Measurements from ENCODE around the gene DUOX1.
A peak's percentile ranks its signal among the peaks of the same experiment; 100 is the strongest.
"Not testable (repeated sequence)": the region's sequence is repeated elsewhere in the genome, so short reads cannot be mapped to it uniquely, and the experiment has no call there.

The DUOX1 gene

GRCh38 chr15:45129651-45130129, at the start of gene DUOX1, which contains the start of gene DUOXA1:
Gene DUOX1, plus strand, starts transcription at chr15:45129994. Its CDS starts 1,973 bp downstream, at chr15:45131967.
Gene DUOXA1, minus strand, starts transcription at chr15:45129879. Its CDS starts 6,865 bp downstream, at chr15:45123014.
- peak; percentile 37 for DNase-seq

DNA sequence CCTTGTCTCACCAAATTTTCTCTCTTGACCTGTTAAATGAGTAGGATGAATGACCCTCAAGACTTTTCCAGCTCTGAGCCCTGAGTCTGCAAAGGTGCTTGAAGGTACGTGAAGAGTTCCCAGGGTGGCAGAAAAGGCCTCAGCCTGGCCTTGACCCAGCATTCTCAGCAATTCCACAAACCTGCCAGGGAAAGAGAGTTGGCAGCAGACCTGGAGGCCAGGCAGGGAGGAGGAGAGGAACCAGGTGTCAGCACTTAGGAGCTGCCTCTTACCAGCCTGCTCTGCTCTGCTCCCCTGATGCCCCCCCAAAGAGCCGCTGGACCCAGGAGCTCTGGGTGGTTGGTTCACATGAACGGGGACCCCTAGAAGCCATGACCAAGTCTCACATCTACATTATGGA, 49.2 kb upstream of the DUOX1 start:
- DNase-seq = not testable (repeated sequence)

DNA sequence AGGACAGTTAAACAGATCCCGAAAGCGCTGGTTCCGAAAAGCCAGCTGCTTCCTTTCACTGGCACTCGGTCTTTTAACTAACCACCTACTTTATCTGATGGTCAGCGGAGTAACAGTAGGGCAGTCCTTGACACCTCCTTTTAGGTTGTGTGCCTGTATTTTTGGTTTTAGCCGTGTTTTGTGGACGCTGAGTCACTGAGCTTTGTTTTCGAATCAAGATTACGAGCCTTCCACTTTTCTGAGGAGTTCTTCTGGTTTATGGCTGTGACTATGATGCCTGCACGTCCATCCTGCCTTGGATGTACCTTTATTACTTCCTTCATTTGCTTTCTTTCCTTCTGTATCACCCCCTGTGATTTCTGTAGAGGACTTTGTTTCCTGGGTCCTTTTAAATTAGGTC, 47.4 kb upstream of the DUOX1 start:
- DNase-seq = not testable (repeated sequence)

DNA sequence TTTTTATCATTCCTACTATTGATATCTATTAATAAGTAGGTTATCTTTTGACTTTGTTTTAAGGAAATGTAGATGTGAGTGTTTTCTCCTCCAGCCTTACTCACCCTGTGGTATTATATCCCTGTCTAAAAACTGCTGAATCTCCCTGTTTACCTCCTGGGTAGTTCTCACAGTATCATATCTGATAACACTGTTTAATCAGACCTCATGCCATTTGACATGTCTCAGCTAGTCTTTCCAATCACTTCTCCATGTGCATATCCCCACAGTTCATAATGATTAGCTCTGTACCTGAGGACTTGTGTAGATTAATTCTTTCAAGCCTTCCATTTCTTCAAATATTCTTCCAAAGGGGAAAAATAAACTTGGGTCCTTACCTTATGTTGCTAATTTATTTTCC, 46.6 kb upstream of the DUOX1 start:
- DNase-seq = no peak

DNA sequence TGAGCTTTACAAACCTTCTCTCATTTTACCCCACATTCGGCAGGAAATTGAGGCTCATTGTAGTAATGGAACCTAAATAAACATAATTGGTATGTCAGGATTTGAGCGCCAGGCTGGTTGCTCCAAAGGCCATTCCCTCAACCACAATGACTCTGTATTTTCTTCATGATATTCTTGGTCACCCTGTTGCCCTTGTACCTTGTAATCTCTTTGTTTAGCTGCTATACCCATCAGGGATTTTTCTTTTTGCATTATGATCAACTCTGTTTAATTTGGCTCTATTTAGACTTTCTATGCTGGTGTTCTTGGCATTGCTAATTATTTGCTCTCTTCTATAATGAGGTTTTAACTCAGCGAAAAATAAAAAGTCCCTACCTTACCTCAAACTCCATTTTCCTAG, 45.6 kb upstream of the DUOX1 start:
- DNase-seq = no peak

DNA sequence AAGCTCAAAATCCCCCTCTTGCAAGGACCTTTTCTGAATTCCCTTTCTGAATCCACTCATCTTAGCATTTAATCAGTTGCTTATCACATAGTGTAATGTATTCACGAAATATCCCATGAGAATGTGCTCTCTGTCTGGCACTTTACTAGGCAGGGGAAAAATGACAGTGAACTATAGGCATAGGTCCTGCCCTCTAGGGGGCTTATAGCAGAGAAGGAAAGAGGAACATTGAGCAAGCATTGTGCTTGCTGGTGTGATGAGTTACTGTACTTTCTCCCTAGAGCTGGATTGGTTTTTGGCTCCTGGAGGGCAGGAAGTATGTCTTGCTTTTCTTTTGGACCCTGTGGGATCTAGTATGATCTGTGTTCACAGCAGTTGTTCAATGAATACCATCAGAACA, 42.3 kb upstream of the DUOX1 start:
- DNase-seq = no peak

DNA sequence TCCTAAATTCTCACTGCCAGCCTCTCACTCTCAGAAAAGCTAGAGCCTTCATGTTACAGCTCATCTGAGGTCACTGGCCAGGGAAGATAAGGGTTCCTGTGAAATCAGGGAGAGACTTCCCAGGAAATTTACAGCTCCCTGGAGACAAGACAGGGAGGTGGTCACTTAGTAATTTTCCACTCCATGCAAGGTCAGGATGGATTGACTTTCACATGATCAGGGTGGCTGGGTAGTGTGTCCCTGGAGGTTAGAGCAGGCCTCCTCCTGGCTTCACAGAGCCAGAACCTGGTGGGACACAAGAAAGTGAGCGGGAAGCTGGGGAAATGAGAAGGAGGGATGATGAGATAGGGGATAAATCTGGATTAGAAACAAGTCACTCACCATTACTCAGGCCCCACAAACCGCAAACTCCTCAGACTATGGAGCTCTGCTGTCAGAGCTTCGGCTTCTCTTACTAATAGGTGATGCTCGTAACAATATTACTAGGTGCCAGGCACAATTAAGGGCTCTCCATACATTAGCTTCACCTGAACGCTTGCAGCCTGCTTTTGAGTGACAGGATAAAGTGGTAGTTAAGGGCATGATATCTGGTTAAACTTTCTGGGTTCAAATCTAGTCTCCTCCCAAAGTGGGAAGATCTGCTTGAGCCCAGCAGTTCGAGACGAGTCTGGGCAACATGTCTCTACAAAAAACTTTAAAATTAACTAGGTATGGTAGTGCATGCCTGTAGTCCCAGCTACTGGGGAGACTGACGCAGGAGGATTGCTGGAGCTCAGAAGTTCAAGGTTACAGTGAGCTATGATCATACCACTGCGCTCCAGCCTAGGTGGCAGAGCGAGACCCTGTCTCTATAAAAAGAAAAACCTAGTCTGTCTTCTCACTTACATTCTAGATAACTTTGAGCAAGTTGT, 40.7 kb upstream of the DUOX1 start:
- DNase-seq = no peak

DNA sequence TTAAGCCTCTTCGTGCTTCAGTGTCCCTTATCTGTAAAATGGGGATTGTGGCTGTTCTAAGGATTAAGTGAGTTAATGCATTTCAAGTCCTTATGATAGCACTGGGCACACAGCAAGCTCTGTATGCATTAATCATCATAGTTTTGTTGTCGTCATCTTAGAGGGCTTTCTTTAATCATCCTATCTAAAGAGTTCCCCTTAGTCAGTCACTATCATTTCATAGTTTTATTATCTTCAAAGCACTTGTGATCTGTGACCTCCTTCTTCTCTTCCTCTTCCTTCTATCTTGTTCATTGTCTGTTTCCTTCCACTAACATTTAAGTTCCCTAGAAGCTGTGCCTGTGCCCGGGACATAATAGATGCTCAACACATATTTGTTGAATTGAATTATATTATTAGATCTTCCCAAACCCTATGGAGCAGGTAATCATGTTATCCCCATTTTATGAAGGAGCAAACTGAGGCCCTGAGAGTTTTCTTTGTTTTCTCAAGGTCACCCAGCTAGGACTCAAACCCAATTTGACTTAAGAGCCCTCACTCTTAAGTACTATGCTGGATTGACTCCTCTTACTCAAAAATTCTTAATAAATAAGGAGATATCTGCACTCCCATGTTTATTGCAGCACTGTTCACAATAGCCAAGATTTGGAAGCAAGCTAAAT, 40.0 kb upstream of the DUOX1 start:
- no peak for DNase-seq

DNA sequence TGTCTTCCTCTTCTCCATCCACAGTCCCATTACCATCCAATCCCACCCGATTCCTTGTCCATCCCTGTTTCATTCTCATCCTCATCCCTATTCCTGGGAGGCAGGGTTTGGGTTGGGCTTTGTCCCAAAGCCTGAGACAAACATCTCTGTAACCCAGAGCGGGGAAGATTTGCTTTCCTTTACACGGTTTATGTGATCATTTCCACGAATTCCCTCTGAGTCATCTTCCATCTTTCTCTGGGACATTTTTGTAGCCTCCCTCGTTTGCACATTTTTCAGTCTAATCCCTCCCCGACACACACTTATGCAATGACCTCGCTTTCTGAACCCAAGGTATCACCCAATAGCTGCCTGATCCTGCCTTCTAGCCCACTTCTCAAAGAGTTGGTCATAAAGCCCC, 38.6 kb upstream of the DUOX1 start:
- no peak for DNase-seq

GRCh38 chr15:45091576-45091975, 38.2 kb upstream of the DUOX1 start:
- no peak for DNase-seq

DNA sequence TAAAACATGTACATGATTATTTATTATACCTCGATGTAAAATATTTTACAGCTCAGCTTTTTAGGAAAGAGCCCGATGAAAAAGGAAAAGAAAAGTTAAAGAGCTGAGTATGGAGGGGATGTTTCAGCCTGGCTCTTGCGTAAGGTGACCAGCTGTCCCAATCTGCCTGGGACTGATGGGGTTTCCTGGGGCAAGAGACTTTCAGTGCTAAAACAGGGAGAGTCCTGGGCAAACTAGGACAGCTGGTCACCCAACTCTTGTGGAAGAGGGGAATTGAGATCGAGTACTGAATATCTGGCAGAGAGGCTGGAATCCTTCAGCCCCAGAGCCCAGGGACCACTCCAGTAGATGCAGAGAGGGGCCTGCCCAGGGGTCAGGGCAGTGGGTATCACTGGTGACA, 36.8 kb upstream of the DUOX1 start:
- DNase-seq = no peak

GRCh38 chr15:45093622-45094357, 36.0 kb upstream of the DUOX1 start:
- DNase-seq = no peak

DNA sequence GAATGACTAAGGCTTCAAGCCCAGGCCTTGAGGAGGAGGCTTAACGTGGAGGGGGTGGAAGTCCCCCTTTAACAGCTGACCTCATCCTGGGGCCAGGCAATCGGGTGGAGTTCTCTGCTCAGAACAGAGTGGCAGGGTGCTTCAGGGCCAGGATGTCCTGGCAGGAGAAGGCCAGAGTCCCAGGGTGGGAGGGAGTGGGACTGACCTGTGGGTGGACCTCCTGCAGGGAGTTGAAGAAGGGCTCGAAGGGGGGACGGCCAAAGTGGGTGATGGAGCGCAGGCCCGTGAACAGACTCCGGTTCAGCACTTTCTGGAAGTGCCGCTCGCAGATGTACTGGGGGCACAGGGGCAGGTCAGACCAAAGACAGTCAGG, 35.5 kb upstream of the DUOX1 start:
- DNase-seq = no peak

DNA sequence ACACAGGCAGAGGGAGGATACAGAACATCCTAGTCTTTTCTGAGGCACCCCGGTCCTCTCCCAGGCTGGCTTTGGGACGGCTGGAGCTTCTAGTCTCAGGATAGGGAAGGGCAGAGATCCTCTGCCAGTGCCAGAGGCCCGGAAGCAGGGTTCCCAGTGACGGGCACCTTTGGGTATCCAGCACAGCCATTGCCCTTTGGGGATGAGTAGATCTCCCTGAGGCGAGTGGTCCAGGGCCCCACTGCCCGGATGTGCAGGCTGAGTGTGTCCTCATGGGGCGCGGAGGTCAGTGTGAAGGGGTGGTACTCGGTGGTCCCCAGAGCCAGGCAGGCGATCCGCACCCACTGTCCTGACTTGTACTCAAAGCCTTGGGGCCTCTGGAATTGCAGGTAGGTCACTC, 34.1 kb upstream of the DUOX1 start:
- no peak for DNase-seq

- no peak for DNase-seq
These were observed 32.3 kb upstream of the DUOX1 start for GRCh38 chr15:45097466-45097865.

DNA sequence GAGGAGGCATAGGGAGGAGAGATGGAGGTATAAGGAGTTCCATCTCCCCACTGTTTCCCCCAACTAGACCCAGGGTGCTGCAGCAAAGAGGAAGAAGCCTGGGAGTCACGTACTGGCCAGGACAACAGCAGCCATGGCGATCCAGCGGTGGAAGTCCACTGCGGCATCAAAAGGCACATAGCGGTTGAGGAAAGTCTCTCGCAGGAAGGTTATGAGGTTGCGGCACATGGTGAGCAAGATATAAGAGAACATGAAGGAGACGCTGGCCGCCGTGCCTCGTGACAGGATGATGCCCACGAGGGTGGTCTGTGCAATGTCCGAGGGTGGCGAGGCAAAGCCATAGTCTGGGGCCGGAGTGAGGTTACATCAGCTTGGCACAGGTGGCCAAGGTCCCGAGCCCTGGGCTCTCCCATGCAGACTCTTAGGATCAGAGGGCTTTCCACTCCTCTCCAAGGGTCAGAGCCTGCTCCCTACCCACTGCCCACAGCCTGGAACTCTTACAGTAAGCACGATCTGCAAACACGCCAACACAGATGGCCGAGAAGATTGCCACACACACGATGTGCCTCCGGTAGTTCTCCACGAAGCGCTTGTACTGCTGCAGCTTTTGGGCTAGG, 30.1 kb upstream of the DUOX1 start:
- DNase-seq = no peak

GRCh38 chr15:45100884-45101625, 28.7 kb upstream of the DUOX1 start:
- no peak for DNase-seq

- DNase-seq = no peak
These were observed 28.0 kb upstream of the DUOX1 start for GRCh38 chr15:45101749-45102148.

GRCh38 chr15:45102226-45102625, 27.6 kb upstream of the DUOX1 start:
- DNase-seq = no peak

DNA sequence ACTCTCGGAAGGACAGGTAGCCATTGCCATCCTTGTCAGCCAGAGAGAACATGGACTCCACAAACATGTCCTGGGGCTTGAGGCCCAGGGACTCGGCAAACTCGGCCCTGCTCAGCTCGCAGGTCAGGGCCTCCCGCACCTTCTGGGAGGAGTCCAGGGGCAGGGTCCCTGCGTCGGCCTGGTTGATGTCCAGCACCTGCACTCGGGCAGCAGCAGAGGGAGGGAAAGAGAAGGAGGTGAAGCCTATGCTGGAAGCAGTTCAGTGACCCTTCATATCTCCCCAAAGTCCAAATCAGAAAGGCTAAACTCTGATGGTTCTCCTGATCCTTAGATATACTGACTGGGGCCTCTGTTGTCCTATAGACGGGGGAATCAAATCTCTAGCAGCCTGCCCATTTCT, 25.6 kb upstream of the DUOX1 start:
- not testable (repeated sequence) for DNase-seq

DNA sequence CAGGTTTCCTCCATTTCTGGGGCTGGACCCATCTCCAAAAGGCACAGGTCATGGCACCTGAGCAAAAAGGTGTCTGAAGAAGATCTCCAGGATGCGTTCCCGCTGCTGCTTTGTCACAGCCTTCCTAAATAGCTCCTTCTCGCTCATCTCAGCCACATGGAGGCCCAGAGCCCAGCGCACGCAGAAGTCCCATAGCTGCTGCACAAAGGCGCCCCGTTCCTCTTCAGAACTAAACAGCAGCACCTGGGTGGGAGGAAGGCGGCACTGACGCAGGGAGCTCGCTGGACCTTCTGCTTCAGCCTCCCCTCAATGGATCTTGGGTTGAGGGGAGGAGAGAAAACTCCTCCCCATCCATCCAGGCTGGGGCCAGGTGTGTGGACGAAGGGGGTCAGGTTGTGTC, 24.2 kb upstream of the DUOX1 start:
- DNase-seq = no peak

Data from activated CD4-positive, alpha-beta T cell treated with anti-CD3 and anti-CD28 coated beads, Interleukin-10, Interleukin-2, amounts not matched to agents 100 ng/mL and 50 ng/mL, durations not matched to agents 16 hours and 8 hours (primary cell).